Measurements from ENCODE around the gene METTL6.

Gene METTL6

GRCh38 chr3:15361494-15362214 is 65.7 kb downstream of the METTL6 start:
- peak; percentile 52 for DNase-seq

- peak; percentile 30 for DNase-seq
These were observed 66.4 kb downstream of the METTL6 start for GRCh38 chr3:15360788-15361493.

Measured in CD4-positive, alpha-beta T cell treated with Interleukin-4 for 4 hours (primary cell).